ENCODE data around the gene KATNAL1.

The KATNAL1 gene

DNA sequence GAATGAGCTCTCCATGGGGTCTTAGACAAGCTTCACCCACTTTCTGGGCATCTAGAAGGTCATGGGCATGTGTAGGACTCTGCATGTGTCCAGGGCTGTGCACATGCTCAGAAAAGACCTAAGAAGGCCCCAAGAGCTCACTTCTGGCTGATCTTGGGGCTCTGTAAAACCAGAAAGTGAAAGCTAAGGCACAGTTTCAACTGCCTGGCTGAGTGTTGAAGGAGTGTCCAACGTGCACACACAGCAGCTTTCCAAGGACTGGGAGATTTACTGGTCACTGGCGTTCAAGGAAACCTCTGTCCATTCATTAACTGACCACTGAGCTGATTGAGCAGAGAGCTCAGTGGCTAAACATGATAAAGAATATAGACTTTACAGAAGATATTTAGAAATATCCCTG, 137.9 kb downstream of the KATNAL1 start:
- DNase-seq, result no peak
- no peak for TF ChIP-seq GATA1 (IDR thresholded peaks at IDR 0.05; ENCODE audit: low read depth, low read length)
- TF ChIP-seq POLR2A (IDR thresholded peaks at IDR 0.05; ENCODE audit: low read length), result no peak

DNA sequence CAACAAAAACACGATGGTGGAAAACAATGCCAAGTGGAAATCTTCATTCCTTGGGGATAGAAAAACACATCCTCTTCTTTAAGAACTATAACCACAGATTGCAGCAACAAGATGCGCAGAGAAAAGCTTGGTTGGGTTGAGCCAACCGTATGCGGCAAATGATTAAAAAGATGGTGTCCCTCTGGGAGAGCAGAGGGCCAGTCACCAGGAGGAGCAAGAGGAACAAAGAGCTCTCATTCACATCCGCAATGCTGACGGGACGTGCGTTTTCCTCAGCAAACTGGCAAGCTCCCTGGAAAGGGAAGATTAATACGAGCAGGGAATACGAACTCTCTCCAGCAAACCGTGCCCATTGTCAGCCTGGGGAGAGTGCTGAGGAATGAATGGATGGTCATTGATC, 141.6 kb downstream of the KATNAL1 start:
- DNase-seq, result no peak
- no peak for TF ChIP-seq GATA1 (IDR thresholded peaks at IDR 0.05; ENCODE audit: low read depth, low read length)
- no peak for TF ChIP-seq POLR2A (IDR thresholded peaks at IDR 0.05; ENCODE audit: low read length)

DNA sequence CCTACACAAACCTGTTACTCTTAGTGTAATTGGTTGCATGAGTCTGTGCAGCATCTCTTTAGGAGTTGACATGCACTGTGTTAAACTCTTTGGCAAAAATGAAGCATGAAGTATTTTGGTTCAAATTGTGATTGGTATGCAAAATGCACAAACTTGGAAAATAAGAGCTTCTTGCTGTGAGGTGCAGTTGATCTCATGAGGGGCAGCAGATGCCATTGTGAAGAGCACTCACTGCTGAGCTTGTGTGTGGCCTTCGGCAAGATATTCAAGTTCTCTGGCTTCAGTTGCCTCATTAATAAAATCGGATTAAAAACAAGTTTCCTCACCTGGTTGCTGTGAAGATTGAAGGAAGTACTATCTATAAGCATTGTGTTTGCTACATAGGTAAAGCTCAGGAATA, 142.3 kb downstream of the KATNAL1 start:
- TF ChIP-seq POLR2A (IDR thresholded peaks at IDR 0.05; ENCODE audit: low read length) (no peak), GATA1 (IDR thresholded peaks at IDR 0.05; ENCODE audit: low read depth, low read length) (no peak)

DNA sequence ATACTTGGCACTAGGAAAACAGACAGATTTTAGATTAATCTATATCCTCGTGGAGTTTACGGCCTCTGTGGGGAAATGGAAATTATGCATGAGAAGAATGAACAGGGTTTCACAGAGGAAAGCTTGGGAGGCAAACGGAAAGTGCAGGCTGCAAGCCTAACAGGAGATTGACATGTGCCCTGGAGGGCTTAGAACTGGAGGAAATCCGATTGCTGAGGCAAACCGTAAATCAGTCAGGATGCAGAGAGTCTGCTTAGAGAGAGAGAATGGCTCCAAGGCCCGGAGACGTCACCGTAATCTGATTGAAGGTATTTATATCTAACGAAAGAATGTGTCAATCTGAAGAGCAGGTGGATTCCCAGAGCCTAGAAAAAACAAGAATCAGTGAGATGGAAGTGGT, 143.2 kb downstream of the KATNAL1 start:
- TF ChIP-seq POLR2A (IDR thresholded peaks at IDR 0.05; ENCODE audit: low read length) (no peak), GATA1 (IDR thresholded peaks at IDR 0.05; ENCODE audit: low read depth, low read length) (no peak)
- DNase-seq, result no peak

More for the DNA sequence above, 142.3 kb downstream of the KATNAL1 start:
- DNase-seq, result no peak

DNA sequence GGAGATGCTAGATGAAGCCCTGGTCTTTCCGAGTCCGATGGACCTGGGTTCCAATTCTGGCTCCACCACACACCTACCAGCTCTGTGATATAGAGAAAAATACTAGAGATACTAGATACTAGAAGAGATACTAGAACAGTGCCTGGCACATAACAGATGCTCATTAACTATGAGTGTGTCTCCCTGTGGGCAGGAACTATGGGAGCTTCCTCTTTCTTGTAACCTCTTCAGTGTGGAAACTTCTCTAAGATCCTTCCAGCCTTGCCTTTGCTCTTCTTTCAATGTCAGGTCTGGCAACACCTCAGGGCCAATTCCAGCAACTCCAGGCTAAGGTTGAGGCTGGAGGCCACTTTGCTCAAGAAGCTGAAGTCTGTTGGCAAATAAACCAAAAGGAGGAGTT, 143.9 kb downstream of the KATNAL1 start:
- DNase-seq, result no peak
- TF ChIP-seq GATA1 (IDR thresholded peaks at IDR 0.05; ENCODE audit: low read depth, low read length) (no peak), POLR2A (IDR thresholded peaks at IDR 0.05; ENCODE audit: low read length) (no peak)

DNA sequence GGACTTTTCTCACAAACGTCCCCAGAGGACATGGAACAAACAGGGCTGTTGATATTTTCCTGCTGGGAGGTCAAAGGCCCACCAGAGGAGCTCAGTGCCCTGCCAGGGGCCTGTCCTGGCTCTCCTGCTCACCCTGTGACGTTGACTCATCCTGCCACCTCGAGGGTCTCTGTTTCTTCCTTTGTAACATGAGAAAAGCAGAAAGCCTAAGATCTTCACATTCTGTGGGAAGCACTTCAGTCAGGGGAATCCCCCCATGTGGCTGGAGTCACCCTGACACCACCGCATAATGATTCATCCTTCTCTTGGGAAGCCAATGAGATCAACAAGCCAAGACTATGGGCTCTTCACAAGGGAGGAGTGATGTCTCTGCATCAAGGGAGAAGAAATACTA, 147.9 kb downstream of the KATNAL1 start:
- no peak for DNase-seq

DNA sequence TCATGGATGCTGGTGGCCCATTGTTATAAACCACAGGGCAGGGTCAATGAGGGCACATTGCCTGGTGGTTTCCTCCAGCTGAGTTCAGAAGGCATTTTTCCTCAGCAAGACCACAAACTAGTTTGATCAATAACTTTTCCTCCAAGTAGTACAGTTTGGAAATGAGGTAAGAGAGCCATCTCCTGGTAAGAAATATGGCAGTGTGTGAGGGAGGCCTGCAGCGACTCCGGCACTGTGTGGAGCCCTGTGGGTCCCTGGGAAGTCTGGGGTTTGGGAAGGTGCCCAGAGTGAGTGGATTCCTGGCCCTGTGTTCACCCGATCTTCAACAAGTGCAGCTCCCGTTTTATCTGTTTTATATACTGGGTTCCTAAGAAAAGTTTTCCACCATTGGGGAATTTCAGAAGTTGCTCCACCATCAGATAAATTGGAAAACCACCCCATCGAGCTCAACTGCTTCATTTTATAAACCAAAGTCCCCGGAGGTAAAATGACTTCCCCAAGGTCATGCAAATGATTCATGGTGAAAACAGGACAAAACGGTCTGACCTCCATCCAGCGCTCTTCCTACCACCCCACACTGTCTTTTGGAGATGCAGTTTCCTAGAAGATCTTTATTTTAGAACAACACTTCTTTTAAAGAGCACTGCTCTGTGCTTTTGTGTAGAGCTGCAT, 148.4 kb downstream of the KATNAL1 start:
- no peak for DNase-seq
- TF ChIP-seq POLR2A (IDR thresholded peaks at IDR 0.05; ENCODE audit: low read length) (no peak), GATA1 (IDR thresholded peaks at IDR 0.05; ENCODE audit: low read depth, low read length) (no peak)

More for the DNA sequence above, 147.9 kb downstream of the KATNAL1 start:
- TF ChIP-seq POLR2A (IDR thresholded peaks at IDR 0.05; ENCODE audit: low read length), result no peak
- TF ChIP-seq GATA1 (IDR thresholded peaks at IDR 0.05; ENCODE audit: low read depth, low read length), result no peak

DNA sequence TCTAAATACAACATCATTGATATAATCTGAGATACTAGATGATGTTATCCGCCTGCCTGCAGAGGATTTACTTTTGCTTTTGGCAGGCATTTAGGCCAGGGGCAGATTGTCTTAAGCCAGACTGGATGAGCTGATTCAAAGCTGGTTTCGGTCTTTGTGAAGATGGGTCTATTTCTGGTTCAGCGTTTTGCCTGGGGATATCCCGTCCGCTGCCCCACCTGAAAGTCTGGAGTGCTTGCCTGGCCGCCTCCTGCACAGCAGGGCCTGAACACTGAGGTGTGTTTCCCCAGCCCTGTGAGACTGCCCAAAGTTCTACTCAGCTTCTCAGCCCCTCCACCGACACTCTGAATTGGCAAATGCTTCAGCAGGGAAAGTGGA, 149.7 kb downstream of the KATNAL1 start:
- no peak for DNase-seq
- no peak for TF ChIP-seq GATA1 (IDR thresholded peaks at IDR 0.05; ENCODE audit: low read depth, low read length)

DNA sequence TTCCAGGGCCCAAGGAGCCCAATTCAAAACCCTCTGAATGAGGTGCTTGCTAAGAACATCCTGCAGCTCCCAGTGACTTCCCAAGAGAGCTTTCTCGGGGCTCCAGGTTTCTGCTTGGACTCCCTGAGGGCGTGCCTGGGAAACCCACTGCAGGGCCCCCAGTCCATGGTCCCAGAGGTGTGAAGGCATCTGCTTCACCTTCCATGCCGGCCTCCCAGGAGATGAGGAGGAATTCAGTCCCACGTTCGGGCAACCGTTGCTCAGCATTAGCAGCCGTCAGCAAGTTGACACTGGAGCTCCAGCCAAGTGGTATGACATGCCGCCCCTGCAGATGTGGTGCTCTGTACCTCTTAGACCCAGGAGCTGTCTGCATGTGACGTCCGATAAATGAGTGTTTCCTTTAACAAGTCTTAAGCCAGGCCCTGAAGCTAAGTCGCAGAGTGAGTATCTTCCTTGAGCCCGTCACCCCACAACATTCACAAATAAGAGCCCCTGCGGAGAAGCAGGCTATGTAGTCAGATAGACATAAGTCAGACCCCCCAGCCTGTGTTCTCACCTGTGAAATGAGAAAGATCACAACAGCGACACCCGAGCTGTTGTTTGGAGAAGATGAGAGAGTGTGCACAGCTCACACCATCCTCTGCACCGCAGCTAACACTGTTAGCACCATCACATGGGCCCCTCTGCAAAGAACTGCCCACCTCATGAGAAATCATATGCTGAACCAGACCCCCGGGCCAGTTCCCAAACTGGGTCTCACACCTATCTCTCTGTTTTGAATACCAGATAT, 150.3 kb downstream of the KATNAL1 start:
- no peak for DNase-seq
- TF ChIP-seq POLR2A (IDR thresholded peaks at IDR 0.05; ENCODE audit: low read length) (no peak), GATA1 (IDR thresholded peaks at IDR 0.05; ENCODE audit: low read depth, low read length) (no peak)

DNA sequence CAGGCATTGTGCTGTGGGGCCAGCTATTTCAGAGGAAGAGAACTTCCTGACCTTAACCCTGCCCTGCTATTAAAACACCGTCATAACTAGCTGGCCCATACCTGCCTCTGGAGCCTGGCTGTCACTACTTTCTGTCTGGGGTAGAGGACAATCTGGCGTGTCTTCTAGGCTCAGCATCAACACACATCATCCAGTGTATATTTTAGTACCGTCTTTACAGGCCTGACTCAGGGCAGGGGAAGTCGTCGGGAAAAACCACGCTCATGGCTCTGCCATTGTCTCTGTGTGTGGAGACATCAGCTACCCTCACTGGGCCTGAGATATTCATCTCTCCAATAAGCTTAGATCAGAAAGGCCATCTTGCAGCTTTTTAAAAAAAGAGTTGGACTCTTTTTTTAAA, 151.1 kb downstream of the KATNAL1 start:
- TF ChIP-seq POLR2A (IDR thresholded peaks at IDR 0.05; ENCODE audit: low read length) (no peak), GATA1 (IDR thresholded peaks at IDR 0.05; ENCODE audit: low read depth, low read length) (no peak)
- no peak for DNase-seq

DNA sequence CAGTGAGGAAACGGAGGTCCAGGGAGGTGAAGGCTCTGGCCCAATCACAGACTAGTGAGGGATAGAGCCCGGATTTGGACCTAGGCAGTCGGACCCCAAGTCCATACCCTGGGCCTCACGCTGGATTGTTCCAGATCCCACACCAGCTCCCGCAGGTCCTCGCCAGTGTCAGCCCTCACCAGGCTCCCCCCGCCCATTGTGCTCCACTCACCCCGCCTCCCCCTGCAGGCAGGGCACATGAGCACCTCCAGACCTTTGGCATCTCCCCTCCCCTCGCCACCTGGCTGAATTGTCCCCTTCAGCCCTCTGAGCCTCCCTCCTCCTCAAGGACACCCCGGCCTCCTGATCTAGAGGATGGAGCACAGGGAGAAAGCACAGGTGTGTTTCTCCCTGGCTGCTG, 152.4 kb downstream of the KATNAL1 start:
- TF ChIP-seq POLR2A (IDR thresholded peaks at IDR 0.05; ENCODE audit: low read length) (no peak), GATA1 (IDR thresholded peaks at IDR 0.05; ENCODE audit: low read depth, low read length) (no peak)
- no peak for DNase-seq

DNA sequence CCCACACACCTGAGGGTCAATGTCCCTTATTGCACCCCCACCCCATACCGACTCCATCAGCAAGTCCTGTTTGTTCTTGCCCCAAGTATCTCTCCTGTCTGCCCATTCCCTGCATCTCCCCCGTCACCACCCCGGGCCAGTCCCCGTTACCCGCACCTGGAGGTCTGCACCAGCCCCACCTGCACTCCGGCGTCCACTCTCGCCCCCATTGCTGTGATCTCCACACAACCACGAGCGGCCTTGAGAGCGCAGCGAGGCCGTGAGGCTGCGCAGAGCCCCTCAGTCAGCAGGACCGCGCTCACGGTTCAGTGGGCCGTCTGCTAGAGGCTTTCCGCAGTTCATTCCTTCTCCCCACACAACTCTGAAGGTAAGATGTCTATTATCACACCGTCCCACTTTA, 152.8 kb downstream of the KATNAL1 start:
- no peak for DNase-seq
- TF ChIP-seq POLR2A (IDR thresholded peaks at IDR 0.05; ENCODE audit: low read length) (no peak), GATA1 (IDR thresholded peaks at IDR 0.05; ENCODE audit: low read depth, low read length) (no peak)

DNA sequence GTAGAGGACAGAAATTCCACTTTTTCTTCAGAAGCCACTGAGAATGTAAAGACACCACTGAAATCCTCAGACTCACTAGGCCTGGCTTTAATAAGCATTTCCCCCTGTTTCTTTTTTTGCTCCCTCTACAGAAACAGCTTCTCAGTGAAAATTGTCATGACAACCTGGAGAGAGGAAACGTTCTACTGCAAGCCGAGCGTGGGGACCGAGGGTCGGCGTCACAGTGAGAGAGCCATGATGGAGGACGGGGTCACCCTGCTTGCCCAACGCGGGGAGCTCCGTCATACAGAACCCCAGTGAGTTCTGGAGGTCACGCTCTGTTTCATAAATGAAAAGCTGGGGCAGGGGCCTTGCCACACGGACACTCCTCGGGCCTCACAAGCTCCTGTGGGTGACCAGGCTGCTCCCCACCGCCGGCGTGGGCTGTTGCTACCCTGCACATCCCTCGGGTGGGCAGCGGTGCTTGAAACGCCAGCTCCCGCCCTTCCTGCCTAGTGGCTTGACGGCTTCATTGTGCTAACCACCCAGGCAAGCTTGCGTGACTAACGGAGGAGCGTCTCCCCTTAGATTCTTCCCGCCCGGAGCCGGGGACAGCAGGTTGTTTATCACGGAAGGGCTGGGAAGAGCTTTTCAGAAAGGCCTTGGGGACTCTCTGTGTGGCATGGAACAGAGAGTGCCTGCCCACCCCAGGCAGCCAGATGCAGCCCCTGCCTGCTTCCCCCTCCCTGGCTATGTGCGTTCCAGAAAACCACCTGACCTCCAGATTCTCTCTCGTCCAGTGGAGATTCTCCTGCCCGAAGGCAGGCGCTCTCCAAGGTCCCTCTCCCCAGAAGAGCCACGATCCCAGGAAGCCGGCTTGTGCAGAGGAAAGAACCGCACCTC, 153.6 kb downstream of the KATNAL1 start:
- no peak for DNase-seq
- TF ChIP-seq GATA1 (IDR thresholded peaks at IDR 0.05; ENCODE audit: low read depth, low read length) (no peak), POLR2A (IDR thresholded peaks at IDR 0.05; ENCODE audit: low read length) (no peak)

All from erythroblast (primary cell).